HFF-Myc (cell line): ENCODE results near the gene CHN2.

Experiments used
- DNase-seq: peaks from one replicate; pipeline ENCODE4 v3.0.0-alpha.2; 2011; ENCODE audit warnings: low read depth; ENCODE audit errors: extremely low read depth
- H3K4me3 ChIP-seq: replicated peaks from 2 replicates; pipeline ENCODE4 v1.5.1; 2011; ENCODE audit warnings: low read depth, mild to moderate bottlenecking, control low read depth, low read length
- TF ChIP-seq, protein P1 (sequence below): IDR thresholded peaks from 2 replicates; pipeline ENCODE4 v1.5.1; 2012; ENCODE audit warnings: mild to moderate bottlenecking, low read depth, low read length, control low read depth; ENCODE audit errors: missing control alignments

The CHN2 gene

GRCh38 chr7:29488203-29488970 is 293.8 kb downstream of the CHN2 start:
- no peak overlapping the region for H3K4me3 ChIP-seq
- DNase-seq = no peak
- TF ChIP-seq, protein P1, sequence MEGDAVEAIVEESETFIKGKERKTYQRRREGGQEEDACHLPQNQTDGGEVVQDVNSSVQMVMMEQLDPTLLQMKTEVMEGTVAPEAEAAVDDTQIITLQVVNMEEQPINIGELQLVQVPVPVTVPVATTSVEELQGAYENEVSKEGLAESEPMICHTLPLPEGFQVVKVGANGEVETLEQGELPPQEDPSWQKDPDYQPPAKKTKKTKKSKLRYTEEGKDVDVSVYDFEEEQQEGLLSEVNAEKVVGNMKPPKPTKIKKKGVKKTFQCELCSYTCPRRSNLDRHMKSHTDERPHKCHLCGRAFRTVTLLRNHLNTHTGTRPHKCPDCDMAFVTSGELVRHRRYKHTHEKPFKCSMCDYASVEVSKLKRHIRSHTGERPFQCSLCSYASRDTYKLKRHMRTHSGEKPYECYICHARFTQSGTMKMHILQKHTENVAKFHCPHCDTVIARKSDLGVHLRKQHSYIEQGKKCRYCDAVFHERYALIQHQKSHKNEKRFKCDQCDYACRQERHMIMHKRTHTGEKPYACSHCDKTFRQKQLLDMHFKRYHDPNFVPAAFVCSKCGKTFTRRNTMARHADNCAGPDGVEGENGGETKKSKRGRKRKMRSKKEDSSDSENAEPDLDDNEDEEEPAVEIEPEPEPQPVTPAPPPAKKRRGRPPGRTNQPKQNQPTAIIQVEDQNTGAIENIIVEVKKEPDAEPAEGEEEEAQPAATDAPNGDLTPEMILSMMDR = no peak

- no peak for DNase-seq
- H3K4me3 ChIP-seq = no peak overlapping the region
- TF ChIP-seq, protein P1 = no peak
These were observed 294.4 kb downstream of the CHN2 start for GRCh38 chr7:29488977-29489376.

GRCh38 chr7:29490094-29490607 is 295.6 kb downstream of the CHN2 start:
- TF ChIP-seq, protein P1 = no peak
- H3K4me3 ChIP-seq = no peak overlapping the region
- no peak for DNase-seq

- TF ChIP-seq, protein P1 = no peak
- no peak for DNase-seq
- H3K4me3 ChIP-seq = no peak overlapping the region
These were observed 299.8 kb downstream of the CHN2 start for GRCh38 chr7:29494350-29494749.

DNA sequence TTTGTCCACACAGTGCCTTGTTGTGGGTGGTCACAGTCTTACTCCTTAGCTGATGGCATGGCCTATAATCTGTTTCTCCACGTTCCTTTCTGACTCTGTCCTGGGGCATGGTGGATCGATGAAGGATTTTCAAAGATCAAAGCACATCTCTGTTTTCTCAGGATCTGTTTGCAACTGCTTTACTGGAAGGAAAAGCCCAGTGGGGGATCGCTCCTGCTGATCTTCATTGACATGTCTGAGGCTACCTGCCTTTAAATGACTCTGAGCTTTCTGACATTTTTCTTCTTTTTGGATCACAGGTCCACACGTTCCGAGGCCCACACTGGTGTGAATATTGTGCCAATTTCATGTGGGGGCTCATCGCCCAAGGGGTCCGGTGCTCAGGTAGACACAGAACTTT is 301.1 kb downstream of the CHN2 start:
- TF ChIP-seq, protein P1 = no peak
- H3K4me3 ChIP-seq = no peak overlapping the region
- DNase-seq = no peak

GRCh38 chr7:29496355-29497020 is 301.9 kb downstream of the CHN2 start:
- DNase-seq = no peak
- H3K4me3 ChIP-seq = no peak overlapping the region
- TF ChIP-seq, protein P1 = no peak
